K562 (cell line): ENCODE results near the gene C16orf86.

ENCODE experiments used
- ATF3 ChIP-seq, 2 experiments: fragments of 450-650 bp in 1 of 2; sonication (generic) in 1 of 2; formaldehyde crosslinking in 1 of 2; IDR thresholded peaks in 1 of 2; conservative IDR thresholded peaks in 1 of 2; 2 replicates each; pipeline versions ENCODE4 v1.6.1 to v1.8.1; 2016 to 2023; ENCODE audit warnings: mild to moderate bottlenecking in 2 of 2, moderate library complexity in 2 of 2, inconsistent platforms in 1 of 2, missing genetic modification reagents in 1 of 2
- BRF2 ChIP-seq: IDR thresholded peaks from 3 replicates; pipeline ENCODE4 v1.6.1; 2011; ENCODE audit warnings: borderline replicate concordance, mild to moderate bottlenecking; ENCODE audit not compliant: insufficient read length, insufficient read depth
- RFX5 ChIP-seq: IDR thresholded peaks from 2 replicates; pipeline ENCODE4 v1.6.1; 2011; ENCODE audit warnings: low read depth, mild to moderate bottlenecking, improper control_type of control experiment, low read length
- ZNF184 ChIP-seq: sonication (generic); formaldehyde crosslinking; IDR thresholded peaks from 2 replicates; pipeline ENCODE4 v1.5.0; 2020; ENCODE audit warnings: missing genetic modification reagents
- TF ChIP-seq, protein P1 (sequence below), 3 experiments: IDR thresholded peaks in 2 of 3; conservative IDR thresholded peaks in 1 of 3; 2 replicates each; pipeline ENCODE4 v1.5.1; 2011 to 2012; ENCODE audit warnings: low read length in 3 of 3, mild to moderate bottlenecking in 3 of 3, control low read depth in 2 of 3, improper control_type of control experiment in 1 of 3, inconsistent platforms in 1 of 3, low read depth in 1 of 3, mixed read lengths in 1 of 3, moderate library complexity in 1 of 3; ENCODE audit not compliant: insufficient read depth in 2 of 3

DNA sequence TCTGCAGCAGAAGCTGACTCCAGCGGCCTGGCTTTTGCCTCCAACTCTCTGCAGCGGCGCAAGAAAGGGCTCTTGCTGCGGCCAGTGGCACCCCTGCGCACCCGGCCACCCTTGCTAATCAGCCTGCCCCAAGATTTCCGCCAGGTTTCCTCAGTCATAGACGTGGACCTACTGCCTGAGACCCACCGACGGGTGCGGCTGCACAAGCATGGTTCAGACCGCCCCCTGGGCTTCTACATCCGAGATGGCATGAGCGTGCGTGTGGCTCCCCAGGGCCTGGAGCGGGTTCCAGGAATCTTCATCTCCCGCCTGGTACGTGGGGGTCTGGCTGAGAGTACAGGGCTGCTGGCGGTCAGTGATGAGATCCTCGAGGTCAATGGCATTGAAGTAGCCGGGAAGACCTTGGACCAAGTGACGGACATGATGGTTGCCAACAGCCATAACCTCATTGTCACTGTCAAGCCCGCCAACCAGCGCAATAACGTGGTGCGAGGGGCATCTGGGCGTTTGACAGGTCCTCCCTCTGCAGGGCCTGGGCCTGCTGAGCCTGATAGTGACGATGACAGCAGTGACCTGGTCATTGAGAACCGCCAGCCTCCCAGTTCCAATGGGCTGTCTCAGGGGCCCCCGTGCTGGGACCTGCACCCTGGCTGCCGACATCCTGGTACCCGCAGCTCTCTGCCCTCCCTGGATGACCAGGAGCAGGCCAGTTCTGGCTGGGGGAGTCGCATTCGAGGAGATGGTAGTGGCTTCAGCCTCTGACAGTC, 4.5 kb upstream of the C16orf86 start:
- TF ChIP-seq ATF3 (IDR thresholded peaks at IDR 0.05) (no peak), ATF3 (CRISPR knock-in tag; conservative IDR thresholded peaks at IDR 0.05) (no peak), BRF2 (no peak), RFX5 (no peak), ZNF184 (CRISPR knock-in tag) (no peak)
- TF ChIP-seq, protein P1, sequence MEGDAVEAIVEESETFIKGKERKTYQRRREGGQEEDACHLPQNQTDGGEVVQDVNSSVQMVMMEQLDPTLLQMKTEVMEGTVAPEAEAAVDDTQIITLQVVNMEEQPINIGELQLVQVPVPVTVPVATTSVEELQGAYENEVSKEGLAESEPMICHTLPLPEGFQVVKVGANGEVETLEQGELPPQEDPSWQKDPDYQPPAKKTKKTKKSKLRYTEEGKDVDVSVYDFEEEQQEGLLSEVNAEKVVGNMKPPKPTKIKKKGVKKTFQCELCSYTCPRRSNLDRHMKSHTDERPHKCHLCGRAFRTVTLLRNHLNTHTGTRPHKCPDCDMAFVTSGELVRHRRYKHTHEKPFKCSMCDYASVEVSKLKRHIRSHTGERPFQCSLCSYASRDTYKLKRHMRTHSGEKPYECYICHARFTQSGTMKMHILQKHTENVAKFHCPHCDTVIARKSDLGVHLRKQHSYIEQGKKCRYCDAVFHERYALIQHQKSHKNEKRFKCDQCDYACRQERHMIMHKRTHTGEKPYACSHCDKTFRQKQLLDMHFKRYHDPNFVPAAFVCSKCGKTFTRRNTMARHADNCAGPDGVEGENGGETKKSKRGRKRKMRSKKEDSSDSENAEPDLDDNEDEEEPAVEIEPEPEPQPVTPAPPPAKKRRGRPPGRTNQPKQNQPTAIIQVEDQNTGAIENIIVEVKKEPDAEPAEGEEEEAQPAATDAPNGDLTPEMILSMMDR (IDR thresholded peaks at IDR 0.05 in 2 of 3, conservative IDR thresholded peaks at IDR 0.05 in 1 of 3; ENCODE audit: insufficient read depth in 2 of 3, low read depth in 1 of 3, low read length in 3 of 3) = no peak
